GM23248 (cell line): ENCODE measurements around the gene TTC39B.

Source experiments
- EZH2 ChIP-seq: fragments of 200-600 bp; sonication (generic); IDR thresholded peaks from 2 replicates; pipeline ENCODE4 v1.6.1; 2018; ENCODE audit warnings: antibody characterized with exemption, mild to moderate bottlenecking; ENCODE audit not compliant: insufficient read depth, poor library complexity, severe bottlenecking
- EZH2phosphoT487 ChIP-seq: fragments of 200-600 bp; sonication (generic); IDR thresholded peaks from 2 replicates; pipeline ENCODE4 v1.6.1; 2018; ENCODE audit warnings: antibody characterized with exemption, moderate library complexity, mild to moderate bottlenecking, low read depth; ENCODE audit not compliant: insufficient read depth

DNA sequence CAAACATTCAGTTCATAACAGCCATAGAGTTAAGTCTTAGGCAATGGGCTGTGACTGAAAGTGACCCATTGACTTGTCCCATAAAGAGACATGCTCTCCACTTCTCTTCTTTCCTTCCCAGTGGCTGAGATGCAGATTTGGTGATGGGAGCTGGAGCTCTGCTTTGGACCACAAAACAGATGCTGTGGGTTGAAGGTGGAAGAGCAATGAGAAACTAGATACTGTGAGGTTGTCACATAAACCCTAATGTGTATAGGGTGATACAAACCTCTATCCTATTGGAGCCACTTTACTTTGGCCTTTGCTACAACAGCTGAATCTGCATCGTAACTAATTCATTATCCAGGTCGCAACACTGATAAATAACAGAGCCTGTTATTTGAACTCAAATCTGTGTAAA is 192.0 kb downstream of the TTC39B start:
- no peak for TF ChIP-seq EZH2
- no peak for TF ChIP-seq EZH2phosphoT487
